Measurements from ENCODE around the gene ENO3. TPM values are rescaled to one million over a fixed set of nuclear protein-coding genes. Genes with fewer than 3 reads are reported as not detected.

Gene ENO3
- total RNA-seq, 1 donor from 2014 or later, result 549 TPM

DNA sequence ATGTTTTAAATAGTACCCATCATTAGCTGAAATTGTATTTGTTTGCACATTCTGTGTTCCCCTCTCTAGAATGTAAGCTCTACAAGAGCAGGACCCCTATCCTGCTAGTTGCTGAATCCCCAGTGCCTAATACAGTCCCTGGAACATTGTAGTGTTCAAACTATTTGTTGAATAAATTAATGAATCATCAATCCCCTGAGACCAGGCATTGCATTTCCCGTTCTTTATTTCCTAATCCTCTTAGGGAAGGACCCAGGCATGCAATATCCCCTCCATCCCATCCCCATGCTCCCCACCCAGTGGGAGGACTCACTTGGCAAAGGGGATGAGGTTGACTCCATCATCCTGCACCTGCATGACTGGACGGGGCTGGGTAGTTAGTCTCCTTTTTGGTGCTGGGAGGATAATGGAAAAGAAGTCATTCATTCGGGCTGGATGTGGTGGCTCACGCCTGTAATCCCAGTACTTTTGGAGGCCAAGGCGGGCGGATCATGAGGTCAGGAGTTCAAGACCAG lies 43.2 kb downstream of the ENO3 start:
- DNase-seq (ENCODE audit: missing footprints), result no peak
- intact Hi-C loops (cut with DNase I), result no loop called here
- no peak for ATAC-seq

DNA sequence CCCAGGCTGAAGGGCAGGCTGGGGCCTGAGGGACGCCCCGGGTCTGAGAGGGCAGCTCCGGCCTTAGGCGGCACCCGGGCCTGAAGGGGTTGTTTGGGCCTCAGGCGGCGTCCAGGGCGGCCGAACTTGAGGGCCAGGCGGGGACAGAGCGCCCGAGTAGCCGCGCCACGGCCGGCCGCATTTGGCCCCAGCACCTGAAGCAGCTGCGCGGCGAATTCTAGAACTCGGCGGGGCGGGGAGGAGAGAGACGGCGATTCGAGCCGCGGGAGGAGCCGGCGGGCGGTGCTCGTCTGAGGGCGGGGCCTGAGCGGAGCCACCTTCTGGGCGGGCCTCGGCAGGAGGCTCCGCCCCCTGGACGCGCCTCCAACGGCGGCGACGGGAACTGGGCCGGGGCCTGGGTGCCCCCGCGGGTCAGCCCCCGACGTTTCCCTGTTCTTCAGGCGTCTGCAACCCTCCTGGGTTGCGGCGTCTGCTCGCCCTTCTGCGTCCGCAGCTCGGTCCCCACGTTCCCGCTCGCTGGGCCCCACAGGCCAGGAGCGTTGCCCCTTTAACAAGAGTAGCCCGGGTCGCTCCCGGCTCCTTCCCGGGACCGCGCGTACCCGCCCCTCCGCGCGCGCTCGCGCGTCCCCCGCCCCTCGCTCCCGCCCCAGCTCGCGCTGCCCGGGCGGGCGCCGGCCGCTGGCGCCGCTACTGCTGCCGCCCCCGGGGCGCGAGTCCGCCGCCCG lies 46.5 kb downstream of the ENO3 start, which contains the start of the genes INCA1 and KIF1C:
INCA1 (minus strand) TSS at position 221 of the 725 bp plus-strand sequence. CDS start 3,085 bp downstream, outside the sequence.
KIF1C (plus strand) TSS at position 649 of the 725 bp plus-strand sequence. CDS start 2,297 bp downstream, outside the sequence.
- intact Hi-C loops (cut with DNase I), result no loop called here
- ATAC-seq (peak; percentile 91), DNase-seq (ENCODE audit: missing footprints) (peak; percentile 97)

DNA sequence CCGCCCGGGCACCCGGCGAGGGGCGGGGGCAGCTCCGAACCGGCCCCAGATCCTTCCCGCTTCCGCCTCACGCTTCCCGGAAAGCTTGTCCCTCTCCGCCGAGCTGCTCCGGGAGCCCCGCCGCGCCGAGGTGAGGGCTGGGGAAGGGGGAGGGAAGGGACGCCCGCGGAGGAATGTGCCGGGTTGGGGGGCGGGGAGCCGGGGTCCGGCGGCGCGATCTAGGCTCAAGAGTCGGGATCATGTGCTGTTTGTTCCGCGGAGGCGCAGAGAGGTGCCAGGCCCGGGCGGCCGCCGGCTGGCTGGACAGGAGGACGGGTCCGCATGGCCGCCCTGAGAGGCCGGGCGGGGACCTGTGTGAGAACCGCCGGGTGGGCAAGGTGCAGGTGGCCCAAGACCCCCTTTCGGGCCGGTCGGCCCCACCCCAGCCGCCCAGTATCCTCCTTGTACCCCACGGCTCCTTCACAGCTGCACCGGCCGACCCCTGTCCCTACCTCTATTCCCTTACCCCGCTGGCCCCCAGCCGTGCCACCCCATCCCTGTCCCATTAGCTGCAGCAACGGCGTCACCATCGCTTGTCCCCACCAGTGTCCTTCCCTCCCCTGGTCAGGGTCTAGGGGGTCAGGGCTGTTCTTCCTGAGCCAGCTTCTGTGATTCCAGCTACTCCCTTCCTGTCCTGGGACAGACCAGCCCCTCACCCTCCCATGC lies 47.3 kb downstream of the ENO3 start:
- ATAC-seq (peak; percentile 6), DNase-seq (ENCODE audit: missing footprints) (peak; percentile 80)
- intact Hi-C loops (cut with DNase I), result no loop called here

DNA sequence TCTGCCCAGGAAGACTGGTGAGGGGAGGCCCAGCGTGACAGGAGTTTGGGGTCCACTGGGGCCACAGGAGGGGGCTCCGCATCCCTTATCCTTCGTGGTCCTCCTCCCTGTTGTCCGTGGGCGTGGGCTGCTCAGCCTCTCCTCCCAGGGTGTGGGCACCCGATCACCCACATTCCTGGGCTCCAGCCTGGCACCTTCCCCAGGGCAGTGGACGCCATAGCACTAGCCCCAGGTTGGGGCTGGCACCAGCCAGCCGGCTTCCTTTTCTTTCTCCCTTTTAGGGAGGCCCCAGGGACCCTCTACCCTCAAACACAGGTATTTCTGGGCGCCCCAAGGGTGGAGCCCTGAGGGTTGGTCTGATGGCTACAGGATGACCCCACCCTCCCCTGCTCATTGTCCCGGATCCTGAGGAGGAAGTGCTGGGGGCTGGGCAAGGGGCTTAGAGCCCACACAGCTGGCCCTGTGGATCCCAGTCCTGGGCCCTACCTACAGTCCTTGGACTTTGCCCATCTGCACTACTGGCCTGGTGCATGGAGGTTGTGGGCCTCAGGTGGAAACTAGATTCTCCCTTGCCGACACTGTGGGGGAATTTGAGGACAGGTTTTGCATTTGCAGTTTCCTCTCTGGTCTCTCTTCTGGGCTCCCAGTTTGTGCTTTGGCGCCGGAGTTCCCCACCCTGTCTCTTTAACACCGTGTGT lies 48.0 kb downstream of the ENO3 start:
- no peak for ATAC-seq
- DNase-seq (ENCODE audit: missing footprints), result no peak
- intact Hi-C loops (cut with DNase I), result no loop called here

GRCh38 chr17:4999430-5000093 lies 48.6 kb downstream of the ENO3 start:
- intact Hi-C loops (cut with DNase I), result no loop called here
- ATAC-seq, result peak; percentile 14

DNA sequence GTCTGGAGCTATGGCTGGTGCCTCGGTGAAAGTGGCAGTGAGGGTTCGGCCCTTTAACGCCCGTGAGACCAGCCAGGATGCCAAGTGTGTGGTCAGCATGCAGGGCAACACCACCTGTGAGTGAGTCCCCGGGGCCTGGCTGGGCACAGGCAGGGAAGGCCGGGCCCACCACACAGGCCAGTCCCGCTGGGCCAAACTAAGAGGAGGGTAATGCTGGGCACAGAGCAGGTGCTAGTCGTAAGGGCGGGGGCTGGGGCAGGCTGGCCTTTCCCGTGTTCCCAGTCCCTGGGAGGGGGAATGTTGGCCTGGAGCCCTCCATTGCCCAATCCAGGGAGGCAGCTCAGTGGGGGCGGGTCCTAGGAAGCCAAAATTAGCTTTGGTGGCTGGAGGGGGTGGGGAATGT lies 49.3 kb downstream of the ENO3 start:
- intact Hi-C loops (cut with DNase I), result no loop called here
- ATAC-seq (peak; percentile 63), DNase-seq (ENCODE audit: missing footprints) (peak; percentile 91)

More at GRCh38 chr17:4999430-5000093, 48.6 kb downstream of the ENO3 start:
- DNase-seq (ENCODE audit: missing footprints), result no peak

DNA sequence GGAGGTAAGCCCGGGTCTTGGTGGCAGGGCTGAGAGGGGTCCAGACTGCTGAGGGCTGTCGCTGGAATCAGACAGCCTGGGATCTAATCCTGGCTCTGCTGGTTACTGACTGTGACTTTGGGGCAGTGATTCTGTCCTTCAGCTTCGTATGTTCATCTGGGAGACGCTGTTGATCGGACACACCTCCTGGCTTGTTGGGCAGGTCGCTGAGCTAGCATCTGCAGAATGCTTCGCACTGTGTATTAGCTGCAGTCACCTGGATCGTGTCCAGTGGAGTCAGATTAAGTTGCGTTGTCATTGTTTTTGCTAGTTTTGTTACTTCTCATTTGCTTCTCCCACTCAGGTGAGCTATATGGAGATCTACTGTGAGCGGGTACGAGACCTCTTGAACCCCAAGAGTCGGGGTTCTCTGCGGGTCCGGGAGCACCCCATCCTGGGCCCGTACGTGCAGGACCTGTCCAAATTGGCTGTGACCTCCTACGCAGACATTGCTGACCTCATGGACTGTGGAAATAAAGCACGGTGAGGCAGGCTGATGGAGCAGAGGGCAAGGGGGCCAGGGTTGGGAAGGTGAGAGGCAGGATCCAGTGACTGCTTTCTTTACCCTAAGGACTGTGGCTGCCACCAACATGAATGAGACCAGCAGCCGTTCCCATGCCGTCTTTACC lies 51.3 kb downstream of the ENO3 start:
- ATAC-seq (no peak), DNase-seq (ENCODE audit: missing footprints) (no peak)
- intact Hi-C loops (cut with DNase I), result no loop called here

- ATAC-seq, result no peak
- no peak for DNase-seq (ENCODE audit: missing footprints)
- intact Hi-C loops (cut with DNase I), result no loop called here
These were observed 52.4 kb downstream of the ENO3 start for GRCh38 chr17:5003214-5003867.

Small RNA genes lying within 50 kb of the gene (microRNA-seq; reads per million reads assigned to microRNA genes)
- gene MIR6864 (not detected), gene MIR6865 (not detected)

Other genes with a start within 250 kb of the ENO3 start
- gene PELP1, start 247.0 kb upstream of the ENO3 start, total RNA-seq, result 34.4 TPM
- 28.3 TPM for gene ARRB2, start 240.5 kb upstream of the ENO3 start, total RNA-seq
- gene MED11, start 219.7 kb upstream of the ENO3 start, total RNA-seq, result 17.2 TPM
- 0.11 TPM for gene ZMYND15, start 211.3 kb upstream of the ENO3 start, total RNA-seq
- 3.9 TPM for gene CXCL16, start 211.2 kb upstream of the ENO3 start, total RNA-seq
- gene TM4SF5, start 179.2 kb upstream of the ENO3 start, total RNA-seq, result not detected
- gene VMO1, start 164.8 kb upstream of the ENO3 start, total RNA-seq, result 0.70 TPM
- gene GLTPD2, start 162.2 kb upstream of the ENO3 start, total RNA-seq, result not detected
- 225 TPM for gene PSMB6, start 155.0 kb upstream of the ENO3 start, total RNA-seq
- 12.6 TPM for gene PLD2, start 144.0 kb upstream of the ENO3 start, total RNA-seq
- 50.7 TPM for gene MINK1, start 117.8 kb upstream of the ENO3 start, total RNA-seq
- 0.78 TPM for gene C17orf107, start 51.6 kb upstream of the ENO3 start, total RNA-seq
- 0.41 TPM for gene CHRNE, start 48.0 kb upstream of the ENO3 start, total RNA-seq
- gene GP1BA, start 18.8 kb upstream of the ENO3 start, total RNA-seq, result not detected
- gene SLC25A11, start 11.1 kb upstream of the ENO3 start, total RNA-seq, result 199 TPM
- 91.8 TPM for gene RNF167, start 10.9 kb upstream of the ENO3 start, total RNA-seq
- 218 TPM for gene PFN1, start 2.6 kb upstream of the ENO3 start, total RNA-seq
- 166 TPM for gene SPAG7, start 16.7 kb downstream of the ENO3 start, total RNA-seq
- 37.1 TPM for gene CAMTA2, start 36.6 kb downstream of the ENO3 start, total RNA-seq
- 2.4 TPM for gene INCA1, start 46.4 kb downstream of the ENO3 start, total RNA-seq
- gene KIF1C, start 46.8 kb downstream of the ENO3 start, total RNA-seq, result 708 TPM
- not detected for gene SLC52A1, start 84.3 kb downstream of the ENO3 start, total RNA-seq
- gene ZFP3, start 127.3 kb downstream of the ENO3 start, total RNA-seq, result 9.6 TPM
- 4.9 TPM for gene ZNF232, start 160.8 kb downstream of the ENO3 start, total RNA-seq
- gene USP6, start 164.9 kb downstream of the ENO3 start, total RNA-seq, result 0.08 TPM
- gene ZNF594, start 240.7 kb downstream of the ENO3 start, total RNA-seq, result 7.2 TPM

Data from Right ventricle myocardium inferior (tissue), 1 donor.